ENCODE measurements around the gene NOTCH4.

- TF ChIP-seq CTCF (conservative IDR thresholded peaks at IDR 0.05; ENCODE audit: low read depth, low read length) = no peak
- no peak for TF ChIP-seq RCOR1 (IDR thresholded peaks at IDR 0.05; ENCODE audit: insufficient replicate concordance, low read length)
- no peak for TF ChIP-seq POLR2A (IDR thresholded peaks at IDR 0.05; ENCODE audit: low read depth, low read length)
- TF ChIP-seq CEBPB (IDR thresholded peaks at IDR 0.05; ENCODE audit: low read depth, low read length) = no peak
- no peak for TF ChIP-seq RAD21 (IDR thresholded peaks at IDR 0.05; ENCODE audit: low read length)
- TF ChIP-seq MXI1 (IDR thresholded peaks at IDR 0.05; ENCODE audit: borderline replicate concordance, low read depth, low read length) = no peak
- TF ChIP-seq MAZ (IDR thresholded peaks at IDR 0.05; ENCODE audit: borderline replicate concordance, low read depth, low read length) = no peak
- no peak for TF ChIP-seq FOS (IDR thresholded peaks at IDR 0.05; ENCODE audit: low read depth, low read length)
- TF ChIP-seq SMC3 (IDR thresholded peaks at IDR 0.05; ENCODE audit: low read depth, low read length) = no peak
- no peak for TF ChIP-seq RFX5 (IDR thresholded peaks at IDR 0.05; ENCODE audit: low read depth, low read length)
These were observed 41.8 kb downstream of the NOTCH4 start for GRCh38 chr6:32181915-32182529.
